Measurements from ENCODE around the gene ZFAND4. TPM values are rescaled to one million over a fixed set of nuclear protein-coding genes. Genes with fewer than 3 reads are reported as not detected.

The ZFAND4 gene
- total RNA-seq, 1 experiment from 2014 or later: 15.5 TPM

DNA sequence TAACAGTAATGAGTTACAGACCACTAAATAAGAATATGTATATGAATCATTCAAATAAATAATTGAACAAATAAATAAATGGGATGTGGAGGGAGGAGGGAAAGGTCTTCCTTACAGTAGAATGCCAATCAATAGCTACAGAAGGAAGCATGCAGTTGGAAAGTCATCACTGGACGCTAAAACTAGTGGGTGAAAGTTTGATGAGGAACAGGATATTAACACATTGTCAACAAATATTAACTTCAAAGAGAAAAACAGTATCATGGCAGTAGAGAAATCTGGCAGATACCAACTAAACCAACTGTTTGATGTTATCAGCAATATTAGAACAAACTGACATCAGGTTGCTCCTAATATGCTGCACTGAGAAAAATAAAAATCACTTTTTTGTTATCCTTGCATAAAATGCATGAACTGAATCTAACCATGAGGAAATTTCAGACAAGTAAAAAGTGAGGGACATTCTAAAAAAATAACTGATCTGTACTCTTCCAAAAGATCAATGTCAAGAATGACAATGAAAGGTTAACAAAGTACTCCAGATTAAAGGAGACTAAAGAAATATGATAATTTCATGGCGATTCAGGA, 94.1 kb downstream of the ZFAND4 start:
- Histone ChIP-seq H3K9me2 (ENCODE audit: insufficient read depth) (no peaks in the 10 kb centered on the region), H3K9me3 (ENCODE audit: control insufficient read depth in 1 of 2, insufficient read depth in 1 of 2, low read depth in 1 of 2, low read length in 2 of 2) (no peaks in the 10 kb centered on the region), H3K4me1 (ENCODE audit: control insufficient read depth in 1 of 2, insufficient read depth in 2 of 2, low read length in 2 of 2) (no peaks in the 10 kb centered on the region), H3K27me3 (ENCODE audit: insufficient read depth, low read length) (no peaks in the 10 kb centered on the region), H3K36me3 (ENCODE audit: control insufficient read depth in 1 of 2, insufficient read depth in 2 of 2, low read length in 2 of 2) (no peaks in the 10 kb centered on the region), H3K4me3 (replicated peaks in 1 of 2; ENCODE audit: low read depth in 1 of 2, low read length in 2 of 2) (no peak overlapping the region), H2AFZ (ENCODE audit: low read depth, low read length, poor library complexity, severe bottlenecking) (no peak overlapping the region), H3K9ac (ENCODE audit: low read length) (no peak overlapping the region), H3K79me2 (ENCODE audit: insufficient read depth, low read length) (0 out of 2 replicates have a peak, but pooled peaks cover 2% of the 10 kb centered on the region), H3K4me2 (ENCODE audit: low read length) (no peak overlapping the region), H4K20me1 (ENCODE audit: insufficient read depth) (no peaks in the 10 kb centered on the region), H3K27ac (ENCODE audit: low read depth, low read length) (no peak overlapping the region)
- ChIA-PET CTCF (no interaction called here), POLR2A (no interaction called here), RAD21 (ENCODE audit: low non-redundant PET in 1 of 2, low total read pairs in 2 of 2, uncharacterized antibody in 2 of 2, unreplicated experiment in 2 of 2) (no interaction called here)
- ATAC-seq: no peak
- DNase-seq (ENCODE audit: low read depth, low spot score): no peak
- TF ChIP-seq EZH2phosphoT487 (IDR thresholded peaks at IDR 0.05; ENCODE audit: borderline replicate concordance) (no peak), SP1 (IDR thresholded peaks at IDR 0.05; ENCODE audit: low read depth) (no peak), SRF (IDR thresholded peaks at IDR 0.05; ENCODE audit: low read depth) (no peak), RAD21 (IDR thresholded peaks at IDR 0.05; ENCODE audit: low read depth) (no peak), POLR2AphosphoS5 (IDR thresholded peaks at IDR 0.05; ENCODE audit: low read depth, low read length) (no peak), EZH2 (IDR thresholded peaks at IDR 0.05) (no peak), FOSL1 (IDR thresholded peaks at IDR 0.05; ENCODE audit: low read depth) (no peak)
- TF ChIP-seq, protein P1, sequence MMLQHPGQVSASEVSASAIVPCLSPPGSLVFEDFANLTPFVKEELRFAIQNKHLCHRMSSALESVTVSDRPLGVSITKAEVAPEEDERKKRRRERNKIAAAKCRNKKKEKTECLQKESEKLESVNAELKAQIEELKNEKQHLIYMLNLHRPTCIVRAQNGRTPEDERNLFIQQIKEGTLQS (IDR thresholded peaks at IDR 0.05): no peak
- BruUV-seq (replicated peaks): no TSS peak
- intact Hi-C loops (cut with micrococcal nuclease): no loop called here

DNA sequence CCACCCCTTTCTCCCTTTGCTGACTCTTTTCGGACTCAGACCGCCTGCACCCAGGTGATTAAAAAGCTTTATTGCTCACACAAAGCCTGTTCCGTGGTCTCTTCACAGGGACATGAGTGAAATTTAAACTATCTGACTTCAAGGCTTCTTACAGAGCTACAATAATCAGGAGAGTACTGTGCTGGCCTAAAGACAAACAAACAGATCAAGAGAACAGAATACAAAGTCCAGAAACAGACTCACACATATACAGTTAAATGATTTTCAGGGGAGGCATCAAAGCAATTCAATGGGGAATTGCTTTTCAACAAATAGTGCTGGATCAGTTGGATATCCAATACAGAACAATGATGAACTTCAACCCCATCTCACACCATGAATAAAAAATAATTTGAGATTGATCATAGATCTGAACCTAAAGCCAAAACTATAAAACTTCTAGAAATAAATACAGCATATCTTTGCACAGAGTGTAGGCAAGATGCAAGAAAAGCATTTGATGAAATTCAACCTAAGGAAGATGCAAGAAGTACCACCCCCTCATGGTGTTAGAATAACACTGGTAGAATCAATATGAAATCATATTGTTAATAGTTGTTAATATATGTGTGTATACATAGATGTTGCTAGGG, 96.5 kb downstream of the ZFAND4 start:
- BruUV-seq (replicated peaks): no TSS peak
- H4K20me1 ChIP-seq (ENCODE audit: insufficient read depth): no peaks in the 10 kb centered on the region
- H3K9ac ChIP-seq (ENCODE audit: low read length): no peak overlapping the region
- ChIA-PET RAD21 (ENCODE audit: low non-redundant PET in 1 of 2, low total read pairs in 2 of 2, uncharacterized antibody in 2 of 2, unreplicated experiment in 2 of 2) (no interaction called here), POLR2A (no interaction called here), CTCF (no interaction called here)
- ATAC-seq: no peak
- no peaks in the 10 kb centered on the region for H3K9me2 ChIP-seq (ENCODE audit: insufficient read depth)
- no peak for DNase-seq (ENCODE audit: low read depth, low spot score)
- H3K79me2 ChIP-seq (ENCODE audit: insufficient read depth, low read length): 0 out of 2 replicates have a peak, but pooled peaks cover 2% of the 10 kb centered on the region
- no peak overlapping the region for H3K27ac ChIP-seq (ENCODE audit: low read depth, low read length)
- no peaks in the 10 kb centered on the region for H3K4me1 ChIP-seq (ENCODE audit: control insufficient read depth in 1 of 2, insufficient read depth in 2 of 2, low read length in 2 of 2)
- H3K4me3 ChIP-seq (replicated peaks in 1 of 2; ENCODE audit: low read depth in 1 of 2, low read length in 2 of 2): no peak overlapping the region
- H2AFZ ChIP-seq (ENCODE audit: low read depth, low read length, poor library complexity, severe bottlenecking): no peak overlapping the region
- H3K36me3 ChIP-seq (ENCODE audit: control insufficient read depth in 1 of 2, insufficient read depth in 2 of 2, low read length in 2 of 2): no peaks in the 10 kb centered on the region
- no peak overlapping the region for H3K4me2 ChIP-seq (ENCODE audit: low read length)
- no peaks in the 10 kb centered on the region for H3K27me3 ChIP-seq (ENCODE audit: insufficient read depth, low read length)
- intact Hi-C loops (cut with micrococcal nuclease): no loop called here
- H3K9me3 ChIP-seq (ENCODE audit: control insufficient read depth in 1 of 2, insufficient read depth in 1 of 2, low read depth in 1 of 2, low read length in 2 of 2): no peaks in the 10 kb centered on the region
- TF ChIP-seq SRF (IDR thresholded peaks at IDR 0.05; ENCODE audit: low read depth) (no peak), SIN3A (IDR thresholded peaks at IDR 0.05; ENCODE audit: low read depth) (no peak), YY1 (IDR thresholded peaks at IDR 0.05; ENCODE audit: extremely low read depth, insufficient replicate concordance, low read depth, low read length) (no peak), POLR2A (IDR thresholded peaks at IDR 0.05; ENCODE audit: borderline replicate concordance, extremely low read depth, insufficient read depth, insufficient read length) (no peak), POLR2AphosphoS5 (IDR thresholded peaks at IDR 0.05; ENCODE audit: low read depth, low read length) (no peak), EGR1 (IDR thresholded peaks at IDR 0.05; ENCODE audit: low read depth) (no peak), RAD21 (IDR thresholded peaks at IDR 0.05; ENCODE audit: low read depth) (no peak), CBX3 (IDR thresholded peaks at IDR 0.05; ENCODE audit: low read depth) (no peak), TCF7L2 (IDR thresholded peaks at IDR 0.05; ENCODE audit: borderline replicate concordance, extremely low read depth, insufficient read depth, insufficient read length) (no peak)
- TF ChIP-seq, protein P2, sequence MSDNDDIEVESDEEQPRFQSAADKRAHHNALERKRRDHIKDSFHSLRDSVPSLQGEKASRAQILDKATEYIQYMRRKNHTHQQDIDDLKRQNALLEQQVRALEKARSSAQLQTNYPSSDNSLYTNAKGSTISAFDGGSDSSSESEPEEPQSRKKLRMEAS (IDR thresholded peaks at IDR 0.05): no peak
- TF ChIP-seq, protein P3, sequence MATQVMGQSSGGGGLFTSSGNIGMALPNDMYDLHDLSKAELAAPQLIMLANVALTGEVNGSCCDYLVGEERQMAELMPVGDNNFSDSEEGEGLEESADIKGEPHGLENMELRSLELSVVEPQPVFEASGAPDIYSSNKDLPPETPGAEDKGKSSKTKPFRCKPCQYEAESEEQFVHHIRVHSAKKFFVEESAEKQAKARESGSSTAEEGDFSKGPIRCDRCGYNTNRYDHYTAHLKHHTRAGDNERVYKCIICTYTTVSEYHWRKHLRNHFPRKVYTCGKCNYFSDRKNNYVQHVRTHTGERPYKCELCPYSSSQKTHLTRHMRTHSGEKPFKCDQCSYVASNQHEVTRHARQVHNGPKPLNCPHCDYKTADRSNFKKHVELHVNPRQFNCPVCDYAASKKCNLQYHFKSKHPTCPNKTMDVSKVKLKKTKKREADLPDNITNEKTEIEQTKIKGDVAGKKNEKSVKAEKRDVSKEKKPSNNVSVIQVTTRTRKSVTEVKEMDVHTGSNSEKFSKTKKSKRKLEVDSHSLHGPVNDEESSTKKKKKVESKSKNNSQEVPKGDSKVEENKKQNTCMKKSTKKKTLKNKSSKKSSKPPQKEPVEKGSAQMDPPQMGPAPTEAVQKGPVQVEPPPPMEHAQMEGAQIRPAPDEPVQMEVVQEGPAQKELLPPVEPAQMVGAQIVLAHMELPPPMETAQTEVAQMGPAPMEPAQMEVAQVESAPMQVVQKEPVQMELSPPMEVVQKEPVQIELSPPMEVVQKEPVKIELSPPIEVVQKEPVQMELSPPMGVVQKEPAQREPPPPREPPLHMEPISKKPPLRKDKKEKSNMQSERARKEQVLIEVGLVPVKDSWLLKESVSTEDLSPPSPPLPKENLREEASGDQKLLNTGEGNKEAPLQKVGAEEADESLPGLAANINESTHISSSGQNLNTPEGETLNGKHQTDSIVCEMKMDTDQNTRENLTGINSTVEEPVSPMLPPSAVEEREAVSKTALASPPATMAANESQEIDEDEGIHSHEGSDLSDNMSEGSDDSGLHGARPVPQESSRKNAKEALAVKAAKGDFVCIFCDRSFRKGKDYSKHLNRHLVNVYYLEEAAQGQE (IDR thresholded peaks at IDR 0.05; ENCODE audit: low read depth): no peak
